ENCODE measurements around the gene RAET1G.
"Not testable (repeated sequence)": the region's sequence is repeated elsewhere in the genome, so short reads cannot be mapped to it uniquely, and the experiment has no call there.

- not testable (repeated sequence) for TF ChIP-seq CTCF (IDR thresholded peaks at IDR 0.05 in 4 of 5, conservative IDR thresholded peaks at IDR 0.05 in 1 of 5); POLR2A (IDR thresholded peaks at IDR 0.05)
Measured at GRCh38 chr6:149959806-149960205, 36.9 kb upstream of the RAET1G start.

Measured in gastrocnemius medialis (tissue), 4 donors.